ENCODE results near the gene MGST3.
"Not testable (repeated sequence)": the region's sequence is repeated elsewhere in the genome, so short reads cannot be mapped to it uniquely, and the experiment has no call there.

DNA sequence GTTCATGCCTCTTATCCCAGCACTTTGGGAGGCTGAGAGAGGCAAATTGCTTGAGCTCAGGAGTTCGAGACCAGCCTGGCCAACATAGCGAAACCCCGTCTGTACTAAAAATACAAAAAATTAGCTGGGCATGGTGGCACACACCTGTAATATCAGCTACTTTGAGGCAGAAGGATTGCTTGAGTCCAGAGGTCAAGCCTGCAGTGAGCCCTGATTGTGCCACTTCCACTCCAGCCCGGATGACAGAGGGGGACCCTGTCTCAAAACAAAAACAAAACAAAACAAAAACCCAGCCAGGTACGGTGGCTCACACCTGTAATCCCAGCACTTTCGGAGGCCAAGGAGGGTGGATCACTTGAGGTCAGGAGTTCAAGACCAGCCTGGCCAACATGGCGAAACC is 7.2 kb downstream of the MGST3 start:
- TF ChIP-seq, protein P1, sequence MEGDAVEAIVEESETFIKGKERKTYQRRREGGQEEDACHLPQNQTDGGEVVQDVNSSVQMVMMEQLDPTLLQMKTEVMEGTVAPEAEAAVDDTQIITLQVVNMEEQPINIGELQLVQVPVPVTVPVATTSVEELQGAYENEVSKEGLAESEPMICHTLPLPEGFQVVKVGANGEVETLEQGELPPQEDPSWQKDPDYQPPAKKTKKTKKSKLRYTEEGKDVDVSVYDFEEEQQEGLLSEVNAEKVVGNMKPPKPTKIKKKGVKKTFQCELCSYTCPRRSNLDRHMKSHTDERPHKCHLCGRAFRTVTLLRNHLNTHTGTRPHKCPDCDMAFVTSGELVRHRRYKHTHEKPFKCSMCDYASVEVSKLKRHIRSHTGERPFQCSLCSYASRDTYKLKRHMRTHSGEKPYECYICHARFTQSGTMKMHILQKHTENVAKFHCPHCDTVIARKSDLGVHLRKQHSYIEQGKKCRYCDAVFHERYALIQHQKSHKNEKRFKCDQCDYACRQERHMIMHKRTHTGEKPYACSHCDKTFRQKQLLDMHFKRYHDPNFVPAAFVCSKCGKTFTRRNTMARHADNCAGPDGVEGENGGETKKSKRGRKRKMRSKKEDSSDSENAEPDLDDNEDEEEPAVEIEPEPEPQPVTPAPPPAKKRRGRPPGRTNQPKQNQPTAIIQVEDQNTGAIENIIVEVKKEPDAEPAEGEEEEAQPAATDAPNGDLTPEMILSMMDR (IDR thresholded peaks at IDR 0.05): not testable (repeated sequence)
- not testable (repeated sequence) for TF ChIP-seq POLR2A (IDR thresholded peaks at IDR 0.05)

All from uterus (tissue), 2 donors.